Globus pallidus (tissue), 1 donor: Measurements from ENCODE around the gene FBN3.
"Not testable (repeated sequence)": the region's sequence is repeated elsewhere in the genome, so short reads cannot be mapped to it uniquely, and the experiment has no call there.

ENCODE experiments used
- DNase-seq: peaks from one replicate; pipeline ENCODE4 v3.0.0-alpha.2; 2015; ENCODE audit warnings: low spot score

The FBN3 gene

GRCh38 chr19:8056533-8056932 is 92.9 kb downstream of the FBN3 start:
- no peak for DNase-seq

GRCh38 chr19:8054169-8054568 is 95.2 kb downstream of the FBN3 start:
- DNase-seq = no peak

- no peak for DNase-seq
These were observed 96.9 kb downstream of the FBN3 start, which contains the start of gene CCL25 for GRCh38 chr19:8052464-8052859. TSS of gene CCL25 (plus strand) at chr19:8052760. CDS start at chr19:8053050, 290 bp downstream.

- peak; percentile 69 for DNase-seq
These were observed 98.9 kb downstream of the FBN3 start for GRCh38 chr19:8050274-8051096.

GRCh38 chr19:8046569-8047165 is 102.7 kb downstream of the FBN3 start:
- no peak for DNase-seq

- no peak for DNase-seq
These were observed 103.4 kb downstream of the FBN3 start for GRCh38 chr19:8045872-8046568.

DNA sequence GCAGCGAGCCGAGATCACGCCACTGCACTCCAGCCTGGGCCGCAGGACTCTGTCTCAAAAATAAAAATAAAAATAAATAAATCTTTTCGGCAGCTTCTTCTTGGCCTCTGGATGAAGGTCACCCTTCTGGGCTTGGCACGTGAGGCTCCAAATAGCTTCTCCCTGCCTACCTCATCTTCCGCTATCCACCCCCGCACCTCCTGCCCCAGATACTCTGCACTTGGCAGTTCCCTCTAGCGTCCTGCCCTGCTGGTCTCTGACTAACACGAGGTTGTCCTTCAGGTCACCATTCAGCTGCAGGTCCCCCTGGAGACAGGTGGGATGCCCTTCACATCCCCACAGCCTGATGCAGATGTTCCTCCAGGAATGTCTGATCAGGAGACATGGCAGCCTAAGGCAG is 105.4 kb downstream of the FBN3 start:
- DNase-seq = no peak

DNA sequence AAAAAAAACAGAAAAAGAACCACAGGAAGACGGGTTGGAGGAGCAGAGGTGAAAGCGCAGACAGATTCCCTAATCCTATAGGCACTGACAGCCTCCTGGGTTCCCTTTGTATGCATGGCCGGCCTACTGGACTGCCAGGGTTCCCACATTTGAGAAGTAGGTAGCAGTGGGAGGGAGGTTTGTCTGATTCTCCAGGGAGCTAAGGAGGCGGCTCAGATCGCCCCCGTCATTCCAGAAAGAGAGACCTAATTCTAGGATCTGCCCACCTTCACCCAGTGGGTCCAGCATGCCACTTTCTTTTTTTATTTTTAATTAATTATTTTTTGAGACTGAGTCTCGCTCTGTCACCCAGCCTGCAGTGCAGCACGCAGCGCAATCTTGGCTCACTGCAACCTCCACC is 106.5 kb downstream of the FBN3 start:
- no peak for DNase-seq

DNA sequence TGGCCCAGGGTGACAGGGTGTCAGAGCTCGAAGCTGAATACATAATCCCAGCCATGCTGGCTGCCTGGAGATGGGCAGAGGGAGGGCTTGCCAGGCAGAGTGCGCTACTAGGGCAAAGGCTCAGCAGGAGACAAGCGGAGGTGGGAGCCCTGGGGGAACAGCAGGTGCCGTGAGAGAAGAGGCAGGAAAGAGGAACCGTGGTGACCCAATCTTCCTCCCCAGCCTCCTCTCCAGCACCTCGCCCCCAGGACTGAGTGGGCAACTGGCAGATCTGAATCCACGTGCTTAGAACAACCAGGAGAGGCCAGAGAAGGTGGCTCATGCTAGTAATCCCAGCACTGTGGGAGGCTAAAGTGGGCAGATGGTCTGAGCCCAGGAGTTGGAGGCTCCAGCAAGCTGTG is 107.9 kb downstream of the FBN3 start:
- DNase-seq = no peak

DNA sequence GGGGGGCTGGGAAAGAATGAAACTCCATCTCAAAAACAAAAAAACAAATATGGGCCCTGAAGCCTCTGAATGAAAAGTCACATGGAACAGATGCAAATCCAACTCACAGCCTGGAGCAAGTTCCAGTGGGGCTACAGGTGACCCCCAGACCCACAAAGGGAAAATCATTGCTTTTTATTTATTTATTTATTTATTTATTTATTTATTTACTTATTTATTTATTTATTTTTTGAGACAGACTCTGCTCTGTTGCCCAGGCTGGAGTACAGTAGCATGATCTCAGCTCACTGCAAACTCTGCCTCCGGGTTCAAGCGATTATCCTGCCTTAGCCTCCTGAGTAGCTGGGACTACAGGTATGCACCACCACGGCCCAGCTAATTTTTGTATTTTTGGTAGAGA is 110.2 kb downstream of the FBN3 start:
- DNase-seq = no peak

GRCh38 chr19:8038815-8039214 is 110.6 kb downstream of the FBN3 start:
- DNase-seq = no peak

GRCh38 chr19:8036434-8037099 is 112.8 kb downstream of the FBN3 start:
- DNase-seq = no peak

DNA sequence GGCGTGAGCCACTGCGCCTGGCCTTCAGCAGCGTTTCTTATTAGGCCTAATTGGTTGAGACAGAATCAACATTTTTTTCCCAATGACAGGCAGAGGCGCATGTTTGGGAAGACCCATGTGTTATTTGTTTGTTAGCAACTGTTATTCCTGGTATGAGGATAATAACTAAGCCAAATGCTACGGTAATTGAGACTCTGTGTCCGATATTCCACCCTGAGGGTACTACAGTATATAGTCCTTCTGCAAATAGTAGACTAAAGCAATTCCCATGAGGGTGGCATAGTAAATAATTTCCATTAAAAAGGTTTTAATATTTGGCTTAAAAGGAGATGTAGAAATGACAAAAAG is 115.2 kb downstream of the FBN3 start:
- DNase-seq = no peak

- DNase-seq = not testable (repeated sequence)
These were observed 115.9 kb downstream of the FBN3 start for GRCh38 chr19:8033287-8034177.

- DNase-seq = no peak
These were observed 118.4 kb downstream of the FBN3 start for GRCh38 chr19:8030960-8031359.

DNA sequence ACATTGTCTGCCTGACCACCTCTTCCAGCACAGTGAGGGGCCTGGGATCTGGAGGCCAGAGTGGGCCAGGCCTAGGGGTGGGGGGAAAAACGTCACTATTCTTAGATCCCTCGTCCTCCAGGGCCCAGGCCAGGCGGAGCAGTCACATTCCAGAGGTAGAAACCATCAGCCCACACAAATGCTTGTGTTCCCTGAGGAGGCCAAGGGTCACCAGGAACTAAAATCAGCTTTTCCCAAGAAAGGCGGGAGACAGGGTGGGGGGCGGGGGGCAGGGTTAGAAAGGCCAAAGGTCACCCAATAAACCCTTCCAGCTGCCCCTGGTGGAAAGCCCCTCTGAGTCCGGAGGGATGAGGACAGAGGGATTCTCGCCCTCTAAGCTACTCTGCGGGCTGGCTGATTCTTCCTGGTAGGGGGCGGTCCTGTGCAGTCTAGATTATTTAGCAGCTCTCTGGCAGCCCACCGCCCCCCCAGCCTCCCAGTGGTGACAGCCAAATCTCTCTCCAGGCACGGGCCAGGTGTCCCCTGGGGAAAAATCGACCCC is 120.4 kb downstream of the FBN3 start:
- DNase-seq = no peak

GRCh38 chr19:8025316-8025715 is 124.1 kb downstream of the FBN3 start:
- no peak for DNase-seq

DNA sequence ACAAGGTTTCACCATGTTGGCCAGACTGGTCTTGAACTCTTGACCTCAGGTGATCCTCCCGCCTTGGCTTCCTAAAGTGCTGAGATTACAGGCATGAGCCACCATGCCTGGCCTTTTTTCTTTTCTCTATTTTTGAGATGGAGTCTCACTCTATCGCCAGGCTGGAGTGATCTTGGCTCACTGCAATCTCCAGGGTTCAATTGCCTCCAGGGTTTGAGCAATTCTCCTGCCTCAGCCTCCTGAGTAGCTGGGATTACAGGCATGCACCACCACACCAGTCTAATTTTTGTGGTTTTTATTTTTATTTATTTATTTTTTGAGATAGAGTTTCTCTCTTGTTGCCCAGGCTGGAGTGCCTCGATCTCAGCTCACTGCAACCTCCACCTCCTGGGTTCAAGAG is 125.1 kb downstream of the FBN3 start:
- not testable (repeated sequence) for DNase-seq

GRCh38 chr19:8023371-8023770 is 126.0 kb downstream of the FBN3 start:
- DNase-seq = no peak

DNA sequence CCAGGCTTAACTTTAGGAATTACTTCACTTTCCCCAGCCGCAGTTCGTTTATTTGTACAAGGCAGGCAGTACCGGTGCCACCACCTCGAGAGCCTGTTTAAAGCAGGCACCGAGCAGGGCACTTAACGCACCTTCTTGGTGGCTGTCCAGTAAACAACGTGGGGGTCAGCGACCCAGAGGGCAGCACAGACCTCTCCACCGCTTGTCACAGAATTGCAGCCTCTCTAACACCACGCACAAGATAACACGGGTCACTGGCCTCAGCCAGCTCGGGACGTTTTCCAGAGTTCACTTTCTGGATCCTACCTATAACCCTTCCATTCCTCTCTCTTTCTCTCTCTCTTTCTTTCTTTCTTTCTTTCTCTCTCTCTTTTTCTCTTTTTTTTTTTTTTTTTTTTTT is 127.1 kb downstream of the FBN3 start:
- no peak for DNase-seq

GRCh38 chr19:8021374-8021773 is 128.0 kb downstream of the FBN3 start:
- DNase-seq = no peak
